GM13976 (cell line): ENCODE results near the gene CCZ1.
"Not testable (repeated sequence)": the region's sequence is repeated elsewhere in the genome, so short reads cannot be mapped to it uniquely, and the experiment has no call there.

Source experiments
- DNase-seq: peaks from one replicate; pipeline ENCODE4 v3.0.0; 2012; ENCODE audit warnings: low spot score
- in situ Hi-C: fragments of 300-500 bp; cut with MboI; formaldehyde crosslinking; loops from one replicate; pipeline ENCODE4 v1.12.0; 2022; ENCODE audit warnings: low sequenced_read_pairs, mixed read lengths, inconsistent platforms; ENCODE audit not compliant: unreplicated experiment

The CCZ1 gene

DNA sequence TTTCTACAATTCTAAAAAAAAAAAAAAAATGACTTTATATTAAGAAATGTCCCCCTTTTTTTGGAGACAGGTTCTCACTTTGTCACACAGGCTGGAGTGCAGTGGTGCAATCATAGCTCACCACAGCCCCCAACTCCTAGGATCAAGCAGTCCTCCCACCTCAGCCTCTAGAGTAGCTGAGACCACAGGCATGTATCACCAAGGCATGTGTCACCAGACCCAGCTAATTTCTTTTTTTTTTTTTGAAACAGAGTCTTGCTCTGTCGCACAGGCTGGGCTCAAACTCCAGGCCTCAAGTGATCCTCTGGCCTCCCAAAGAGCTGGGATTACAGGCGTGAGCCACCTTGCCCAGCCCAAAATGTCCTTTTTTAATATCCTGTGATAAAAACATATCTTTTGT lies 25.6 kb downstream of the CCZ1 start:
- in situ Hi-C loops, result loop anchor here (25.0 kb wide), 1 partner anchor 888 kb away; no protein-coding TSS in a partner anchor
- not testable (repeated sequence) for DNase-seq

DNA sequence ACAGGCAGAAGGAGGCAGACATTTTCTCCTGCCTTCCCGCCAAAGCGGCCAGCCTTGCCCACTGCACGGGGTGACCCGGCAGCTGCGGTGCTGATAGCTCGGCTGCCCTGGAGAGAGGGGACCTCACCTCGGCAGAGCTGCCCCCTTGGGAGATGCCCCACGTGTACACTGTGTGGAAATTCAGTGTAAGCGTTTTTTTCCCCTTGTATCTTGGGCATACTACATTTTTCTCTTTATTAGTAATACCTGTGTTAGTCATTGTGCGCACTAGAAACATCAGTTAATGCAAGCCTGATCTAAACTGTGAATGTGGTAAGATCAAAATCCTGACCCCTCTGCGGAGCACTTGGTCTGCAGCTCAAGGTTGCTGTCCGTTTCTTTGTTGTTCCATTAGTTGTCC lies 26.1 kb downstream of the CCZ1 start:
- not testable (repeated sequence) for DNase-seq
- in situ Hi-C loops, result loop anchor here (25.0 kb wide), 1 partner anchor 888 kb away; no protein-coding TSS in a partner anchor

DNA sequence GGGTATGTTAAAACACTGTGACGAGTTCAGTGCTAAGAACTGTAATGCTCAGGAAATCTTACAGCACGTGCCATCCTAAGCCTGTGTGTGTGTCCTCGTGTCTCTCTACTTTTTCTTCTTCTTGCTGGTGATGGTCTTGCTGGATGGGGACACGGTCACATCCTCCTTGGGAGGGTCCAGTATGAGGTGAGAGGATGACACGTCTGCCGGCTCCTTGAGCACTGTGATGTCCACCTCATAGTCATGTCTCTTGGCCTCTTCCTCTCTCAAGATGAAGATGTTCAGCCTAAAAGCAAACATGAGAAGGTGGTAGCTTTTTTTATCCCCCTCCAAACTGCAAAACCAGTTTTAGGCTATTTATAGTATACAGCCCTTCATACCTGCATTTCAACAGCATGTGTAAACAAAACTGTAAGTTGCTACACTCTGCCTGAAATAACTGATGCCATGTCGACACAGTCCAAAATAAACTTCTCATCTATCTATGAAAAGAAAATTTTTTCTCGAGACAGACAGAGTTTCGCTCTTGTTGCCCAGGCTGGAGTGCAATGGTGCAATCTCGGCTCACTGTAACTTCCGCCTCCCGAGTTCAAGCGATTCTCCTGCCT lies 27.8 kb downstream of the CCZ1 start:
- in situ Hi-C loops, DNase-seq: not testable (repeated sequence)

DNA sequence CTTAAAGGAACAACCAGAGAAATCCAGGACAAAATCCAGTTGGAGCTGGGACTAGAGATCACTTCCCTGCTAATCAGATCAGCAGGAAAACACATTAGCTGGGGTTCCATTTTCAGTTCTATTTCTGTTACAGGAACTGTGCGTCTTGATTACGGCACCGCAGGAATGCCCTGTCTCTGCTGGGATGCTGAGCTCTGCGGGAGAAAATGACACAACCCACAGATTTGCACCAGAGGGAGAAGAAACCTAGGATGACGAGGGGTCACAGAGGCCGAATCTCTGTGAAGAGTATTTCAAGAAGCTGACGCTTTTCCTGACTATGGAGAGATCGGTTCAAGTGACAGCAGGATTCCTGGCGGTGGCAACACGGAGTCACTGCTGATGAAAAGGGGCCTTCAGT lies 31.8 kb downstream of the CCZ1 start:
- in situ Hi-C loops, result not testable (repeated sequence)

DNA sequence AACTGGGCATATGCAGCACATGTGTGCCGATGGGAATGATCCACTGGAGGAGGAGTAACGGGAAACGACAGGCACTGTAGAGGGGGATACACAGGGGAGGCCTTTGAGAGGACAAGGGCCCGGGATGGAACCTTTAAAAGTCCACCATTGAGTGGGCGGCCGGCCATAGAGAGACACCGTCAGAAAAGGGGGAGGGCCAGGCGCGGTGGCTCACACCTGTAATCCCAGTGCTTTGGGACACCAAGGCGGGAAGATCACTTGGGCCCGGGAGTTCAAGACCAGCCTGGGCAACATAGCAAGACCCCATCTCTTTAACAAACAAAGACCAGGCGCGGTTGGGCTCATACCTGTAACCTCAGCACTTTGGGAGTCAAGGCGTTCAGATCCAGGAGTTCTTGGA lies 32.7 kb downstream of the CCZ1 start:
- peak; percentile 1 for DNase-seq
- in situ Hi-C loops, result not testable (repeated sequence)

More for the DNA sequence above, 31.8 kb downstream of the CCZ1 start:
- not testable (repeated sequence) for DNase-seq

DNA sequence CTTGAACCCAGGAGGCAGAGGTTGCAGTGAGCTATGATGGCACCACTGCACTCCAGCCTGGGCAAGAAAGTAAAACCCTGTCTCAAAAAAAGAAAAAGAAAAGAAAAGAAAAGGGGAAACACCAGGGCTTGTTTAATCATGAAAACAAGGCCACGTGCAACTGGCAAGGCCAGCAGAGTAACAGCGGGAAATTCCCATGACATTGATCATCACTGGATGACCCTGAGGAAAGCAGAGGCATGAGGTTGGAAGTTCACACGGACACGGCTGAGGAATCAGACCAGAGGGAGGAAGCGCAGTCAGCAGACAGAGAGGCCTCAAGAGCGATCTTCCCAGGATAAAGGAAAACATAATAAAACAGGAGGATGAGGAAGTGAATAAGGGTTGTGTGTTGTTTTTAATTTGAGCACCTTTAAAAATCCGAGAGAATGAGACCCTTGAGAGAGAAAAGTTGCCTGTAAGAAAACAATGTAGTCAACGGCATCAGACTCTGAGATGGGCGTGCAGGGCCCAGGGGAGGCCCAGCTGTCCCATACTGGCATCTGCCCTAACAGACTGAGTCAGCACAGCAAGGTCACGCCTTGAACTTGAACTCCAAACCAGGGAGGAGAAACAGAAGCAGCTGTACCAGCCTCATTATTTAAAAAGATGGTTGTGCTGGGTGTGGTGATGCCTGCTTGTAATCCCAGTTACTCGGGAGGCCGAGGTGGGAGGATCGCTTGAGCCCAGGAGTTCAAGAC lies 33.5 kb downstream of the CCZ1 start:
- in situ Hi-C loops, result not testable (repeated sequence)

DNA sequence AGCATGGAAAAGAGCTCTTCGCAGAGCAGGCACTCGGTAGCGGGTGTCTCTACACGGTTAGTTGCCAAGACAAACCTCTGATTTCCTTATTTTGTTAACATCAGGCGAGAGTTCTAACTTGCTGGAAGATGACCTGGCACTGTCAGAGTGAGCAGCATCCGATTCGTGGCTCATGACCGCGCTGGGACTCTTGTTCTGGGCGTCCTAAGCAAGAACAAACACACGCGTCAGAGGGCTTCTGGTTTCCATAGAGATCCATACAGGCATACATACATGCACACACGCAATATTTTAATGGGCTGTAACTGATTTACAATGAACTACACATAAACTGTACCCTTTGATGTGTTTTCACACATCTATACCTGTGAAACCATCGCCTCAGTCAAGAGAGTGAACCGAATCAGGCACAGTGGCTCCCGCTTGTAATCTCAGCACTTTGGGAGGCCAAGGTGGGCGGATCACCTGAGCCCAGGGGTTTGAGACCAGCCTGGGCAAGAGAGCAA lies 36.5 kb downstream of the CCZ1 start:
- DNase-seq, in situ Hi-C loops: not testable (repeated sequence)

More for the DNA sequence above, 33.5 kb downstream of the CCZ1 start:
- not testable (repeated sequence) for DNase-seq

DNA sequence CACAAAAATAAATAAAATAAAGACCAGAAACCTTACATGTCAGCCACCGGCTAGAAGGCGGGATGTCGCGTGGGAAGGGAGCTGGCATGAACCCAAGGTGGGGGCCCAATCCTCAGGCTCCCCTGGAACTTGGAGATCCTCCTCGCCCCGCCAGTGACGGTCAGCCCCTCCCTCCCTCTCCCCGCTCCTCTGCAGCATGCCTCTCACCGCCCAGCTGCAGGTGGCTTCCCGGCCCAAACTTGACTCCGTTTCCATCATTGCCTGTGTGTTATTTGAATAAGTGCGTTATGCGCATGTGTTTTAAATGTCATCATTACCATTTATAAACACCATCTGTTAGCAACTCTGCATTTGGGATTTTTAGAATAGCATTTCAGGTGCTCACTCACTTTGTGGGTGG lies 64.7 kb downstream of the CCZ1 start:
- DNase-seq, in situ Hi-C loops: not testable (repeated sequence)

DNA sequence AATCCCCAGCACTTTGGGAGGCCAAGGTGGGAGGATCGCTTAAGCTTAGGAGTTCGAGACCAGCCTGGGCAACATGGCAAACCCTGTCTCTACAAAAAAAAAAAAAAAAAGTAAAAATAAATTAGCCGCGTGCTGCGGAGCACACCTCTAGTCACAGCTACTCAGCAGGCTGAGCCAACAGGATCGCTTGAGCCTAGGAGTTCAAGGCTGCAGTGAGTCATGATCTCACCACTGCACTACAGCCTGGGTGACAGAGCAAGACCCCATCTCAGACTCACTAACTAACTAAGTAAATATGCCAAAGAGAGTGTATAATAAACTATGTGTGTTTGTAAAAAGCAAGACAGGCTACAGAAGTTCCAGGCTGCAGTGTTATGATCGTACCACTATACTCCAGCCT lies 65.3 kb downstream of the CCZ1 start:
- in situ Hi-C loops, DNase-seq: not testable (repeated sequence)

DNA sequence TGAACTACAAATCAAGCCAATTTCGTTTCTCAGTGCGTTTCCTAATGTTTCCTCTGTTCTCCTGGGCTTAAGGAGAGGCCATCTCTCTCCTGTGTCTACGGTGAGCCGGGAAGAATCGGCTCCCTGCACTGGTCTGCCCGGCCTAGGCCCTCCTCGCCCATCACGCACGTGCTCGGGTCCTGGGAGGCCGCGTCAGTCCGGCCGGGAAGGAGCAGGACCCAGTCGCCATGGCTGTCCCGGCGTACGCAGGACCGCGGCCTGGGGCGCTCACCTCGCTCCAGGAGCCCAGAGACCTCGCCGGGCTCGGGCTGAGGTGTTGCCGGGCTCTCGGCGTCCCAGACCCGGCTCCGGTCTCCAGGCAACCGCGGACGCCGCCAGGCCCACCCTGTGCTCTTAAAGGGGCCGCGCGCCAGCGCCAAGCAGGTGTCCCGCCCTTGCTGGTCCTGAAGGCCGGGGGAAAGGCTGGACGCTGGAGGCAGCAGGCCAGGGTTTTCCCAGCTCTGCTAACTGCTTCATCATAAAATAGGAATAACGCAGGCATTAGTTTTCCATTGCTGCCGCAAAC lies 71.9 kb downstream of the CCZ1 start, which contains the start of gene RSPH10B:
Gene RSPH10B, minus strand, starts transcription at position 343 of the 565 bp plus-strand sequence. CDS start 3,573 bp downstream, outside the sequence.
- in situ Hi-C loops, DNase-seq: not testable (repeated sequence)

DNA sequence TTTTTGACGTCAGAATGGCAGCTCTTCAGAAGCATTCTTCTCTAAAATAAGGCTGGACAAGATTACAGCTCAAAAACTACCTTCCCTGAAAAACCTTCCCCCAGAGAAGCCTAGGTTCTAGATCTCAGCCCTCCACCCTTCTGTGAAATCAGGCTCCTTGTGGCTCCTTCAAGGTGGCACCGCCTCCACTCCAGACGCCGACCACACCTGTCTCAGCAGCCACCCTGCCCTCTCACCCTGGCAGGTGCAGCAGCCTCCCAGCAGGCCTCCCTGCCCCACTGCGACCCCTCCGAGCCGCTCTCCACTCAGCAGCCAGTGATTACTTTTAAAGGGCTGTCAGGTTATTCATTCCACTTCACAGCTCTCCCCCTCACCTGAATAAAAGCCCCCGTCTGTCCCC lies 75.0 kb downstream of the CCZ1 start:
- DNase-seq, in situ Hi-C loops: not testable (repeated sequence)
